GM21381 (cell line): ENCODE results near the gene POU2F3.
A peak's percentile ranks its signal among the peaks of the same experiment; 100 is the strongest.
"Not testable (repeated sequence)": the region's sequence is repeated elsewhere in the genome, so short reads cannot be mapped to it uniquely, and the experiment has no call there.

Experiments
- ATAC-seq: cut with Tn5 transposase; IDR thresholded peaks from one replicate; pipeline ENCODE4 v1.9.1; 2021; ENCODE audit warnings: mild to moderate bottlenecking, moderate library complexity; ENCODE audit not compliant: unreplicated experiment

POU2F3 gene

GRCh38 chr11:120248551-120249278 lies 8.8 kb downstream of the POU2F3 start:
- peak; percentile 79 for ATAC-seq

DNA sequence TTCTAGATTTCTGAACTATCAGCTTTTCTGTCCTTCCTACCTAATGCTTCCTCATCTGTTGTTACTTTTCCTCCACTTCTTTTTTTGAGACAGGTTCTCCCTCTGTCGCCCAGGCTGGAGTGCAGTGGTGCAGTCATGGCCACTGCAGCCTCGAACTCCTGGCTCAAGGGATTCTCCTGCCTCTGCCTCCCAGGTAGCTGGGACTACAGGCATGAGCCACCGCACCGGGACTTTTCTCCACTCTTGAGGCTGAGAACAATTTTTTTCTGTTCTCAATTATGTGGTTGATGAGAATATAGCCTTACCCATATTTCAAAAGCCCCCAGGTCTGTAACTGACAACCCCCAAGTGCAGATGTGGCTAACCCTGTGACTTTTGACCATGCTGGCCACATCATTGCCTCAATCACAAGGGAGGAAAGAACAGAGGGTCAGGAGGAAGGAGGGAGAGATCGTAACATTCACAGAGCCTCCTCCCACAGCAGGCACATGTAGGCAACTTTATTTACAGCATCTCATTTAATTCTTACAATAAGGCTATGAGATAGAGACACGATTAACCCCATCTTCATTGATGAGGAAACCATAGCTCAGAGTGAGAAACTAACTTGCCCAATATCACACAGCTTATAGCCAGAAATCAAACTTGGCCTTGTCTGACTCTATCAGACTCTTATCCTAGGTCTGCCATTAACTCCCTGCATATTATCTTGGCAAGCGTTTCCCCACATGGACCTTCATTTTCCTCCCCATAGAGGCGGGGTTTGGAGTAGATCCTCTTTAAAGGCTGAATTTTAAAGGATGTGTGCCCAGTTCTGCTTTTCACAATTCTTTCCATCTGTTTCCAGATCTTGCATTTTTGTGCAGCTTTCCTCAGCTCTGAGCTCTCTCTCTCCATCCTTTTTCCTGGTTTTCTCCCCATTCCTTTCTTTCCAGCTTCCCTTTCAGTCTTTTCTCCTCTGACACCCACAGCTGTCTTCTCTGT lies 9.6 kb downstream of the POU2F3 start:
- no peak for ATAC-seq

- not testable (repeated sequence) for ATAC-seq
These were observed 13.4 kb downstream of the POU2F3 start for GRCh38 chr11:120253377-120253776.

DNA sequence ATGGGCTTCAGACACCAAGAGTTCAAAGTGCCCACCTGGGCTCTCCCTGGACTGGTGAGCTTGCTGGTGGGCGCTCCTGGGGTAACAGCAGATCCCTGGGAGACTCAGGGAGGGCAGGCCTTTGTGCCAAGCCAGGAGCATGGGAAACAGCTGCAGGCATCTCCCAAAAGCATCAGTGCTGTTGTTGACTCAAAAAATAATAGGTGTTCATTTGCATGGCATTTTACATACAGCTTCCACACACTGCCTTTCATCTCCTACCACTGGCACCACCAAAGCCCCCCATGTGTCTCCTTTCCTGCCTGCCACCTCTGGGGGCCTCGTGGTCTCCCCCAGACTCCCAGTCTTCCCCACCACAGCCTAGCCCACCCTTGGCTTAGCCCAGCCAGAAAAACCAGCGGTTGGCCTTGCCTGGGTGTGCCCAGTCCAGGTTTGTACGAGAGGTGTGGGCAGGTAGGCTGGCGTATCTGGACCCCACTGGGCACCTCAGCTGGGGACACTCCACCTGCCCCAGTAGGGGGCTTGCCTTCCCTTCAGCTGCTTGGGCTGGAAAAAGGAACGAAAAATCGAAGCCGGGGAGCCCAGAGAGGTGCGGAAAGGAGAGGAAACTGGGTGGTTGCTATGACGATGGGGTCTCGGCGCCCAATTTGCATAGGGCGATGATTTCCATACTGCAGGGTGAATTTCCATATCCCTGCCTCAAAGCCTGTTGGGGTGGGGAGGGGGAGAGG lies 15.0 kb downstream of the POU2F3 start:
- no peak for ATAC-seq

DNA sequence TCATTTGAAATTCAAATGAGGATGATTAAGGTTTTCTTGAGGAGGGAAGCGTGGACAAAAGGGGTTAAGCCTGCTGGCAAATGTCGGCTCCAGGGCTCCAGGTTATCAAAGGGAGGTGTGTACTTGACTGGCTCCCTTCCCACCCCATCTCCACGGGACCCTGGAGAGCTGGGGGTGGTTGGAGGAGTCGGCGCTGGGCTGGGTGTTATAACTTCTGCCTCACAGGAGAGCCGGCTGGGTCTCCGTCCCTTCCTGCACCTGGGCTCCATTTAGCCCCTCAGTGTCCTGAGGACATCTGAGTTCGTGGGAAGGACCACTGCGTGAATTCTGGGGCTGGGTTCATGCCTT lies 15.6 kb downstream of the POU2F3 start:
- ATAC-seq = no peak

GRCh38 chr11:120256178-120256577 lies 16.2 kb downstream of the POU2F3 start:
- ATAC-seq = no peak

DNA sequence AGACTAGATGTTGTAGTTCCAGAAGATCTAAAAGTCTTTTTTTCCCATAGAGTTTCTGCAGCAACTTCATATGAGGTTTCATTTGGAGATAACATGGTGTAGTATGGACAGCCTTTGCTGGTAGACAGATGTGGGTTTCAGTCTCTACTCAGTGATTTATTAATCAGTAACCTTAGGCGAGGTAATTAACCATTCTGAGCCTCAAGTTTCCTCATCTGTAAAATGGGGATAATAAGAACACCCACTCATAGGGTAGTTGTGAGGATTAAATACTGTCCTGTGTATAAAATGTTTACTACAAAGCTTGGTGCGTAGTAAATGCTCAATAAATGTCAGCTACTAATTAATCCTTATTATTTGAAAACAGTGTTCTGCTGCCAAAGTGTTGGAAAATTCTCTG lies 16.8 kb downstream of the POU2F3 start:
- ATAC-seq = no peak

- no peak for ATAC-seq
These were observed 17.4 kb downstream of the POU2F3 start for GRCh38 chr11:120257346-120257745.

DNA sequence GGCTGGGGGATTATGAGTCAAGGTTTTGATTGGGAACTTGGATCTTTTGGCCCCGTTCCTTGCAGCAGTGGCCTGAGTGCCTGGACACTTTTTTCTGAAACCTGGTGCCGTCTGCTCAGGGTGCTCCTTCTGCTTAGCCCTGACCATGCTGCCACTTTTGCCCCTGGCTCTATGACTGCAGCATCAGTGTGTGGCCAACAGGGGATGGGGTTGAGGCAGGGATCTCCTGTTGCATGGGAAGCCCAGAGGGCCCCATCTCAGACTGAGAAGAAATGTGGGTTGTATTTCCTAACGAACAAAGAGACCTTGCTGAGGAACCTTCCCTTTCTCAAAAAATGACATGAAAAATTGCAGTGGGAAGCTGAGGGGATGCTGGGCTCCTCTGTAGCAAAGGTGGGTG lies 18.7 kb downstream of the POU2F3 start:
- no peak for ATAC-seq

GRCh38 chr11:120259241-120259640 lies 19.3 kb downstream of the POU2F3 start:
- ATAC-seq = no peak

DNA sequence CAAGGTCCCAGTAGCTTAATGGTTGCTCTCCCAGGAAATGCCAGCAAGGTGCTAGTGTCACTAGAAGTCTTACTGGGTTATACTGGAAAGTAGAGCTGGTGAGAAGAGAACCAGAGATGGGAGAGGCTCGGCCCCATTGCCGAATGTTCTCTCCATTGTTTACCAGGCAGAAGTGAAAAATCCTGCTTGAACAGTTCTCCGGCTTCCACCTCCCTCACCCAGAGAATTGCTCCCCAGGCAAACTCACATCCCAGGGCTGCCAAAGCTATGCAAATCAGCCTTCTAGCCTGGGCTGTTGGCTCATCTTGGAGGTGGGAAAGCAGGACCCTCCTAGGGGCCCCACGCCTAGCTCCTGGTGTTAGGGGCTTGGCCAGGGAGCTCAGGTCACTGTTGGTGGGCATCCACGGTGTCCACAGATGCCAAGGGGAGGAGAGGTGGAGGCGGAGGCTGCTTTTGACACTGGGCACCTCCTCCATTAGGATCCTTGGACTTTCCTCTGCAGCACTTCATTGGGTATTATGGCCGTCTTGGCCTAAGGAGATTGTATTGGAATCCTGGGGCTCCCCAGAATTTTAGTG lies 20.1 kb downstream of the POU2F3 start:
- ATAC-seq = no peak

- ATAC-seq = no peak
These were observed 20.7 kb downstream of the POU2F3 start for GRCh38 chr11:120260616-120261015.

DNA sequence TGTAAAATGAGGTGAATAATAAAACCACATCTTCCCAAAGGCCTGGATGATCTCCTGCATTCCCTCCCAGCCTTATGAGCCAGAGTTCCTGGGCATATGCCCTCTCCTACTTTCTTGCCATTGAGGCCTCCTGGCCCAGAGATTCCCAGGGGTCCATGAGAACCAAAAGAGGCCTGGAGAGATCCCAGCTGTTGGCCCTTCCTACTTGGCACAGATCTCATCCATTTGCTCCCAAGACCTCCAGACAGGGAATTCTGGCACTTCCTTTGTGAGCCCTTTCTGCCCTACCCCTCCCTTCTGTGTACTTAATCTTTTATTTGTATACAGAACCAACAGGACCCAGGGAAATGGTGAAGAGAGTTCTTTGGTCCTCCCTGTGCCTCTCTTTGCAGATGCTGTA lies 21.4 kb downstream of the POU2F3 start:
- no peak for ATAC-seq

- no peak for ATAC-seq
These were observed 22.0 kb downstream of the POU2F3 start for GRCh38 chr11:120261931-120262330.

GRCh38 chr11:120267319-120267718 lies 27.4 kb downstream of the POU2F3 start:
- no peak for ATAC-seq

- ATAC-seq = no peak
These were observed 28.7 kb downstream of the POU2F3 start for GRCh38 chr11:120268686-120269085.

DNA sequence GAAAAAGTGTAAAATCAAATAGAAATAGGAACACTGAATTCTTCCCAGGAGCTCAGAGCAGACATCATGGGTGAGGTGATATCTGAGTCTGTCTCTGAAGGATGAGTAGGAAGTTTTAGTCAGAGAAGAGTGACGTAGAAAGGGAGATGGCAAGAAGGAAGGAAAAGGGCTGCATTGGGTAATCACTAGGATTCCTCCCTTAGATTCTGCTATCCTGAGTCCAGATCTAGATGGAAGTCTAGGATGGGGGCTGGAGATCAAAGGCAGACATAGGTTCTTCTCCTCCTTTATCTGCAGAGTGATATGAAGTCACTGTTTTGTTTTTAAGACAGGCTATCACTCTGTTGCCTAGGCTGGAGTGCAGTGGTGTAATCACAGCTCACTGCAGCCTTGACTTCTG lies 30.4 kb downstream of the POU2F3 start:
- ATAC-seq = no peak

DNA sequence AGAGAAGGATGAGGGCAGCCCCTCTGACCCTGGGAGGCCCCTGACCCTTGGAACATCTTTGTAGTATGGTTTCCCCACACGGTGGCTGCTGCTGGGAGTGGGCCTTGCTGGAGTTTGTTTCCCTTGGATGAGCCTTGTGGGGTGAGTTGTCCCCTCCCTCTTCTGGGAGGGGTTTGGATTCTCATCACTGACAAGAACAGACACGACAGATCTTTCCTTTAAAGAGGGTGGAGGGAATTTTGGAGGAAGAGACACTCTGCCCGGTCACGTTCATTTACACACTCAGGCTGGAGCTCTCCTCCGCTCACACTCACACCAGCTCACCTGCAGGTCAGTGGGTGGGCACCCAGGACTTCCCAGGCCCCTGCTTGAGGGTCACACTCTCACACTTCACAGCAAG lies 31.7 kb downstream of the POU2F3 start:
- ATAC-seq = no peak

DNA sequence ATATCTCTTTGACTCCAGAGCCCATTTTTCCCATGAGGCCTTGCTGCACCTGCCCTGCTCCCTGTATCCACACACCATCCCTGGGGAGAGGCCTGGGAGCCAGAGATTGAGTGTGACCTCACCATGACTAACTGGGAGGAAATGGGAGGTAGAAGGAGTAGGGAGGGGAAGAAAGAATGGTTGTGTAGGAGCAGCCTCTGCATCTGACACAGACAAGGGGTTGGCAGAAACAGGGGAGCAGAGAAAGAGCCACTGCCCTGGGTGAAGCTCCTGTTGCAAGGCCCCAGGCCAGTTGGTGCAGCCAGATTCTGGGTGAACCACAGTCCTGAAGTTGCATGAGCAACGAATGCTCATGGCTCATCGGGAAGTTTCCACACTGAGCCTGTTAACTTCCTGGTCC lies 32.4 kb downstream of the POU2F3 start:
- no peak for ATAC-seq

DNA sequence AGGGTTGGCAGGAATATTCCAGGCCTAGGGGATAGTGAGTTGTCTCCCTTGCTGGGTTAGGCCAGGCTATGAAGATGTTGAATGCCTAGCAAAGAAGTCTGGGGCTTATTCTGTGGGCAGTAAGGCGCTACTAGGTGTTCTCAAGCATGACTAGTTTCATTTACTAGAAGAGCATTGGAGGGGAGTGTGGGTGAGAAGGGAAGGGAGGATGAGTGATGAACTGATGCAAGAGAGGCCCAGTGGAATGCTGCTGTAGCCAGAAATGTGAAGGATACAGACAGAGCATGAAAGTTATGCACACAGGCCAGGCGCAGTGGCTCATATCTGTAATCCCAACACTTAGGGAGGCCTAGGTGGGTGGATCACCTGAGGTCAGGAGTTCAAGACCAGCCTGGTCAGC lies 33.5 kb downstream of the POU2F3 start:
- no peak for ATAC-seq

DNA sequence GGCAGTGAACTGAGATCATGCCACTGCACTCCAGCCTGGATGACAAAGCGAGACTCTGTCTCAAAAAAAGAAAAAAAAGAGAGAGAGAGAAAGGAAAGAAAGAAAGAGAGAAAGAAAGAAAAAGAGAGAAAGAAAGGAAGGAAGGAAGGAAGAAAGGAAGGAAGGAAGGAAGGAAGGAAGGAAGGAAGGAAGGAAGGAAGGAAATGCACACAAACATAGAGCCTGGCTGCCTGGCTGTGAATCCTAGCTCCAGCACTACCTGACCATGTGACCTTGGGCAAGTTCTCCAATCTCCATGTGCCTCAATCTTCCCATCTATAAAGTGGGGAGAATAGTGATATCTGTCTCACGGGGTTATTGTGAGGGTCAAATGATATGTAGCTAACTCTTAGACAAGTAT lies 34.0 kb downstream of the POU2F3 start:
- not testable (repeated sequence) for ATAC-seq
